8988T (cell line): ENCODE measurements around the gene SLC35F4.
"Not testable (repeated sequence)": the region's sequence is repeated elsewhere in the genome, so short reads cannot be mapped to it uniquely, and the experiment has no call there.

Experiments
- DNase-seq: peaks from one replicate; pipeline ENCODE4 v3.0.0; 2011

Gene SLC35F4

DNA sequence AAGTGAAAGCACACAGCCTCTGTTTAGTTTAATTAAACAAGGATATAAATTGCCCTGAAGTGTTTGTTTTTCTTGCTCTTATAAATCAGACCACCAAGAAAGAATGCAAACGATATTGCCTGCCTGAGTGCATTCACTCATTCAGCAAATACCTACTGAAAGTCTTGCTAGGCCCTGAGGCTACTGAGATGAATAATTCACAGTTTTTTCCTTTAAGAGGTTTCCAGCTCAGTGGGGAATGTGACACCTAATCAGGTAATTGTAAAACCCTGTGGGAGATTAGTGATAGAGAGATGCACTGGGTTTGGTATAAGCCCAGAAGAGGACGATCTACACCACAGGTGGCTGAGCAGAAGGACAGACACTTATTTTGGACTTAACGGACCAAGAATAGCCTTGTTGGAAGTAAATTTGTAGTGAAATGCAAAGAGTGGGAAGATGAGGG is 151.4 kb downstream of the SLC35F4 start:
- DNase-seq = no peak

DNA sequence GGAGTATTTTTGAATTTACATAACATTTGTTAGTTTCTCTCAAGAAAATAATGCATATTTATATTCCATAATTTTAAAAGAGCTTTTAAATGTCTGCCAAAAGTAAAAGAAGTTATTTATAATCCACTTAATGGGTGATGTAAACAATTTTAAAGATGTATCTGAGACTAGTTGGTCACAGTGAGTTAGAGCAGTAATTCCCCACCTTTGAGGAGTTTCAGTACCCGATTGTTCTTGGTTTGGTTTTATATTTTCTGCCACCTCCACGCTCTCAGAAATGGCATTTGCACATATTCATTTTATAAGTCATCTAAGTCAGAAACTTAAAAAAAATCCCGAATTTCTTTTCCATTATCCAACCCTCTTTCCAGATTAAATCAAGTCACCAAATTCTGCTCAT is 153.2 kb downstream of the SLC35F4 start:
- DNase-seq = no peak

DNA sequence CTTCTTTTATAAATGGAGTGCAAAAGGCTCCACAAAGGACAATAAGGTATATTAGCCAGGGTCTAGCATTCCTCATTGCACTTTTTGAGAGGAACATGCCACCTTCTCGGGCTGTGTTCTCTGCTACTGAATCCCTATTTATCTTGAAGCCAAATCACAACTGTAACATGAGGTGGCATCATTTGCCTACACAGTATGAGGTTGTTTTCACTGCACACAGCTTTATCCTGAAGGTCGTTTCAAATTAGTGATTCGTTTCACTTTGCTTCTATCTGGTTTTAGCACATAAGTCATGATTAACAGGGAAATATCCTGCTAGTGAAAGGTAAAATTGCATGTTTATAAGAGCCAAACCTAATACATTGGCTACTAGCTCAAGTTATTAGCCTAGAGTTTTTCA is 153.8 kb downstream of the SLC35F4 start:
- DNase-seq = no peak

DNA sequence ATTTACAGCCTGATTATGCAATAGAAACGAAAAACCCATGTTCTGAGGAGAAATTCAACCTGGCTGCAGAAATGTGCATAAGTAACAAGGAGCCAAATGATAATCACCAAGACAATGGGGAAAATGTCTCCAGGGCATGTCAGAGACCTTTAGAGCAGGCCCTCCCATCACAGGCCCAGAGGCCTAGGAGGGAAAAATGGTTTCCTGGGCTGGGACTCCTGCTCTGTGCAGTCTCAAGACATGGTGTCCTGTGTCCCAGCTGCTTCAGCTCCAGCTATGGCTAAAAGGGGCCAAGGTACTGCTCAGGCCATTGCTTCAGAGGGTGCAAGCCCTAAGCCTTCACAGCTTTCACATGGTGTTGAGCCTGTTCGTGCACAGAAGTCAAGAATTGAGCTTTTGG is 156.0 kb downstream of the SLC35F4 start:
- DNase-seq = no peak

DNA sequence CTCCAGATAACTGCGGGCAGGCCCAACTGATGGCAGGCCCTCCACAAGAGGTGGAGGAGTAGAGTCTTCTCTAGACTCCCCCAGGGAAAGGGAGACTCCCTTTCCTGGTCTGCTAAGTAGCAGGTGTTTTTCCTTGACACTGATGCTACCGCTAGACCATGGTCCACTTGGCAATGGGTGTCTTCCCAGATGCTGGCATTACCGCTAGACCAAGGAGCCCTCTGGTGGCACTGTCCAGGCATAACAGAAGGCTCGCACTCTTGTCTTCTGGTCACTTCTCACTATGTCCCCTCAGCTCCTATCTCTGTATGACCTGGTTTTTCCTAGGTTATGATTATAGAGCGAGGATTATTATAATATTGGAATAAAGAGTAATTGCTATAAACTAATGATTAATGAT is 156.8 kb downstream of the SLC35F4 start:
- not testable (repeated sequence) for DNase-seq

DNA sequence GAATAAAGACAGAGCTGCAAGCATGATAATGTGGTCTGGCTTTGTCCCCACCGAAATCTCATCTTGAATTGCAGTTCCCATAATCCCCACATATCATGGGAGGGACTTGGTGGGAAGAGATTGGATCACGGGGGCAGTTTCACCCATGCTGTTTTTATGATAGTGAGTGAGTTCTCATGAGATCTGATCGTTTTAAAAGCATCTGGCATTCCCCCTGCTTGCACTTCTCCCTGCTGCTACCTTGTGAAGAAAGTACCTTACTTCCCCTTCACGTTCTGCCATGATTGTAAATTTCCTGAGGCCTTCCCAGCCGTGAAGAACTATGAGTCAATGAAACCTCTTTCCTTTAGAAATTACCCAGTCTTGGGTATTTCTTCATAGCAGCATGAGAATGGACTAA is 158.7 kb downstream of the SLC35F4 start:
- no peak for DNase-seq

DNA sequence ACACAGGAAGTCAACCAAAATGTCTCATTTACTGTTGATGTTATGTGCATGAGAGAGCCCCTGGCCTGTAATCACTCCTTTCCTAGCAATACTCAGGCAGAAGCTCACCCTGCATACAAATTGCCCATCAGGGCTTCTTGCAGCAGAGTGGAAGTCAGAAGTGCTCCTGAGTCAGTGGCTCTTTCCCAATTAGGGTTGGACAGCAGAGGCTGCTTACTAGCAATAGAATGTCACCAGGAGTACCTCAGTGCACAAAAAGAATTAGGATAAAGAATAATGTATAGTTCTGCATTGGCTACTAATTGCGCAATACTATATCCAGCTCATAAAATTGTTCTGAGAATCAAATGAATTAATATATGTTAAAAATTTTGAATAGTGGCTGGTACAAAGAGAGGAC is 161.1 kb downstream of the SLC35F4 start:
- no peak for DNase-seq

DNA sequence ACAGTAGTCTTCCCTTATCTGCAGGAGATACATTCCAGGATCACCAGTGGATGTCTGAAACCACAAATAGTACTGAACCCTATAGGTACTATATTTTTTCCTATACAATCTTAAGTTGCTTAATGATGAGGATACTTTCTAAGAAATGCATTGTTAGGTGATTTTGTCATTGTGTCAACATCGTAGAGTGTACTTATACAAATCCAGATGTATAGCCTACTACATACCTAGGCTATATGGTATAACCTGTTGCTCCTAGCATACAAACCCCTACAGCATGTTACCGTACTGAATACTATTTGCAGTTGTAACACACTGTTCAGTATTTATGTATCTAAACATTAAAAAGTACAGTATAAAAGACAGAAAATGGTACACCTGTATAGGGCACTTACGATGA is 165.9 kb downstream of the SLC35F4 start:
- no peak for DNase-seq

DNA sequence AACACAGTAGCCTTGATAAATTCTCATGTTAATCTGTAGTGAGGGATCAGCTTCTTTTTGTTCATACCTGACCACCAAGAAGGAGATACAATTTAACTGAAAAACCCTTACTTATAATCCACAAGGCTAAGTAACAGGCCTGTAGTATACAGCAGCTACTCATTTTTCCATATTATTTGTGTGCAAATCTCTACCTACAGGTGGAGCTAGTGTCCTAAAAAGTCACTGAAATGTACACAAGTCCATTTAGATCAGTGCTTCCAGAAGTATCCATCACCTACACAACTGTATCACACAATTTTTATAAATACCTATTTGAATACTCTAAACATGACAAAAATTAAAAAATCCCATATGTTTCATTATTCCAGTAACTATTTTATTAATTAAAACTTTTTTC is 173.2 kb downstream of the SLC35F4 start:
- DNase-seq = no peak

DNA sequence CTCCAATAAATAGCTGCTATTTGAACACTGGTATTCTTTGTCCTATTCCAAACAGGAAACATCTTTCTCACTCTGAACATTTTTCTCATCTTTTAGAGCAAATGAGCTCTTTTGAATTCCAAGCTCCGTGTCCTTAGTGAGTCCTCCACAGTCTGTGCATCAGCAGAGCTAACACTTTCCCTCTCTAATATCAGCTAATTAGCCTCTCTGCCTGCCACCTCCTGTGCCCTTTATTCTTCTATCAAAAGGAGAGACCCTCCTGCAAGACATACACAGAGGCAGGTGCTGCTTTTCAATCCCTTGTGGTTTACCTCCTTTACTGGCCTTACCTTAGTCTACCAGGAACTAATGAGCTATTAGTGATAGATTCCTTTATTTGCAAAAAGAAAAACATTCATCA is 178.5 kb downstream of the SLC35F4 start:
- no peak for DNase-seq

DNA sequence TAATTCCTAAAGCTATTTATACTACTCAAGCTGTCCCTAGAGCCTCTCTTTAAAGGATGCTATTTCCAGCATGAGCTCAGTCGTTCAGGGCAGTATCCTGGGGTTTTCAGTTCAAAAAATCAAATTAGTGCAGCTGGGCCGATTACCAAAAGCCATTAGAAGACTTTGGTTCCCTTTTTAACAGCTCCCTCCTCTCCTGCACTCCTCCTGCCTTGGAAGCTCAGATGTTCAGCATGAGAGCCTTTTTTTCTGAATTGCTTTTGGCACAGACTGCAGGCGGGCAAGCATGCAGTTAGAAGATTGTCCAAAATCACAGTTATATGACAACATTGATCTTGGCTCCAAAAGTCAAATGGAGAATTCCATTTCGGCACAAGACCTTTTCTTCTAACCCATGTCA is 179.6 kb downstream of the SLC35F4 start:
- DNase-seq = no peak

DNA sequence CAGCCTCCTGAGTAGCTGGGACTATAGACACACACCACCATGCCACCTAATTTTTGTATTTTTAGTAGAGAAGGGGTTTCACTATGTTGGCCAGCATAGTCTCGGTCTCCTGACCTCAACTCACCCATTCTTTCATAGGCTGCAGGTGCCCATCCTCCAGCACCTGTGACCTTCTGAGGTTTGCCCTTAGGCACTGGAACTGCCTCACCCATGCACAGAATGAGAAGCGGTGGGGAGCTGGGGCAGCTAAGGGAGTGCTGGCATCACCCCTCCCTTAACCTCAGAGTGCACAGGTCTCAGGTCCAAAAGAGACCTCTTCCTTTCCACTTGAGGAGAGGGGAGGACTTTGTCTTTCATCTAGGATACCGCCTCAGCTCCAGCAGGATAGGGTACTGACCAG is 194.9 kb downstream of the SLC35F4 start:
- no peak for DNase-seq

DNA sequence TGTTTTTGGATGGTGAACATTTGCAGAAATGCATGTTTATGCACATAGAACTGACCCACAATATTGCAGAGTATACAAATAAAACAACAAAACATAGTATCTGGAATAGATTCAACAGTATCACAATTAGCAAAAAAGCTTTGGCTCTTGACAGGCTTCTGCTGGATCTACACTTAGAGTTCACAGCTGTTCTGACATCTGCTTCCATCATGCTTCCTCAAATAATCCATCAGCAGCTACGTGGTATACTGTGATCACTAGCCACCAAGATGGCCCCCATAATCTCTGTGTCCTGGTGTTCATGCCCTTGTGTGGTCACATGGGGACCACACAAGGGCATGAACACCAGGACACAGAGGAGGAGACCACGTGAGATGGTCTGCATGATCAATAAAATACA is 205.7 kb downstream of the SLC35F4 start:
- DNase-seq = no peak

DNA sequence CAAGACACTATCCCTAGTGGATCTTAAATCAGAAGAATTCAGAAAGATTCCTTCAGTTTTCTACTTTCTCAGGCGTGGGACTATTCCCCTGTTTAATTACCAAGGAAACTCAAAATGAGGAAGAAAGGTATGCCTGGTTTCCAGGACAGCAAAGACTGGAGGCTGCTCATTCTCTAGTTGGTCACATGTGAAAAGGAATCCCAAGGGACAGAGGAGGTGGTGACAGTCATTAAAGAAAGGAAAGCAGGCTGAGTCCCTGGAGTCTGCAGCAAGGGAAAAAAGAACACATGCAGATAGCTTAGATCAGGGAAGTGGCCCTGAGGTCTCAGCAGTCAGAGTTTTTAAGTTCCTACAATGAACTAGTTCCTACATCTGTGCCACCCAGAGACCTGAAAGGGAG is 206.8 kb downstream of the SLC35F4 start:
- no peak for DNase-seq

DNA sequence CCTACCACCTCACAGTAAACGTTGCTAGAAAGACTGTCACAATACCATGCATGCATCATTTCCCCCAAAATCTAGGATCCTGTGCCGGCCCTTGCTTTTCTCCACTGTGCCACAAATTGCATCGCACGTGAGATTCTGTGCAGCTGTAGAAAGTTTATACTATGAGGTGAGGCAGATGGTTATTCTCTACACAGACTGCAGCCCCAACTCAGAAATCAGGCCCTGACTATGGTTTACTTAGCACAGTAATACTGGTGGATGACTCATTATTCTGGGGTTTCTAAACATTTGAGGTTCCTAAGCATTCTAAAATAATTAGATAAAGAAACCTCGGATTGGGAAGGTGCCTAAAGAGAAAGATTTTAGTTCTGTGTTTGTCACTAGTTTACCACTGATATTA is 208.4 kb downstream of the SLC35F4 start:
- DNase-seq = no peak

DNA sequence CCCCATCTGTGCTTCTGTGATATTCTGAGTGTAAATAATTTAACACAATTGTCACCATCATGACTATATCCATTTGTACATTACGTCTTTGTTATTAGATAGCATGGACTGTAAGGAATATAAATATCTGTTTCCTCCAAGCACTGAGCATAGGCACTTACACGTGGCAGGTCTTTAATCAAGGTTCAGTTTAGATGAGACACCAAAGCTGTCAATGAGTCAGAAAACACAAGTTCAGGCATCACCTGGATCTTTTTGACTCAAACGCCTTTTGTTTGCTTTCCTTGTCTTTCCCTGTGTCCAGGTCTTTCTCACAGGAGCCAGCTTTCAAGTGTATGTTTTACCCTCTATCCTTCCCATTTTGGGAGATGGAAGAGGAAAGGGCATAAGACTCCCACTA is 209.0 kb downstream of the SLC35F4 start:
- DNase-seq = no peak

DNA sequence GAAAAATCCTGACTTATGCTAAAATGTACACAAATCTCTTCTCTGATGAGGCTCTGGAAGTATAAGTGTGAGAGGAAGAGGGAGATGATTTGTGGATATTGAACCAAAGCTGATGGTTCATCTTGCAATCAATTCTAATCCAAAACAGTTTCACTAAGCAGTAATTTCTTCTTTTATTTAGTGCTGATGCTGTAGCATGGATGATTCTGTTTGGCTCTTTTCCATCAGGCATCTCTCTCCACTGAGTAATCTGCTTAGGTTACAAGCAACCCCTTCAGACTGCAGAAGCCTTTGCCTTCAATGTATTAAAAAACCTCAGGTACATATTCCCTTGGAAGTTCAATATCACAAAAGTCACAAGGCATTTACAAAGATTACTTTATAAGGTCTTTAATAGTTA is 213.1 kb downstream of the SLC35F4 start:
- DNase-seq = no peak

DNA sequence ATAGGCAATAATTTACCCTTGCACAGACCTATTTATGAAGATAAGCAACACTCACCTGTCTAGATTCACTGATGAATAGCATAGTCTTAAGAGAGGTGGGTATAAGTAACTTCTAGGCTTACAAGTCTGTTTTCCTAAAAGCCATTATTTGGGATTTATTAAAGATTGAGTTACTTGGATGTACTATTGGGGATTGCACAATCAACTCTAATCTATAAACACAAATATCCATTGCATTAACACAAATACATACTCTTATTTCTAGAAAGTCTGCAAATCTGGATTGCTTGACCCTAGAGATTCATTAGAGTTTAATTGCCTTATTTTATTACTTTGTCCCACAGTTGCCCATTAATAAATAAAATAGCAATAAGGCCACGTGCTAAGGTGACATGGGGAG is 224.1 kb downstream of the SLC35F4 start:
- DNase-seq = no peak

DNA sequence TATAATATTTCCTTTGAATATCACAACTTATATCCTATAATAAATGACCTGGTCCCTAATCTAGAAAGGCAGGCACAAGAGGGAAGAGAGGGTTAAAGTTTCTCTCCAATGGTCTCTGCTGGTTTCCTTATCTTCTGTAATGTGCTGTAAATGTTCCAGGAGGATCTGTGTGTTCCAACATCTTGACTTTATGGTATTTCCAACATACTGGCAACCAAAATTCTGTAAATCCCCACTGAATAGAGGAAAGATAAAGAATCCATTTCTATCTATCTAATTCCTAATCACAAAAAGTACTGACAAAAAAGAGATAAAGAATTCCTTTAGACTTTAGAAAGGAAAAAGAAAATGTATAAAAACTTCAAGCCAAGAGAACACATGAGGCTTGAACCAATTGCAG is 225.9 kb downstream of the SLC35F4 start:
- DNase-seq = no peak

DNA sequence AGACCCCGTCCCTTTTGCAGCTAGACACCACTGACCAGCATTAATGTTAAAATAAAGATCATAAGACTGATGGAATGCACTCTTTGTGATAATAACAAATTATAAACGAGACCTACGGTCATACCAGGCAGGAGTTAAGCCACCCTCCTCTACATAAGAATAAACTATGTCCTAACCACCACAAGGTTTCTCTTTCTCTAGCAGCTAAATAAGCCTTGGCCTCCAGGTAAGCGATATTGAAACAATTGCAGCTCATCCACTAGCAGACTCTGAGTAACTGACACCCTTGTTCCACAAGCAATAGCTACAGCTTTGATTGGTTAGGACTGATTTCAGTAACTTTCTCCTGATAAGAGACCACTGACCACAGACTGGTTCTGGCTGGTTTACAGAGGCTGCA is 228.0 kb downstream of the SLC35F4 start:
- no peak for DNase-seq

DNA sequence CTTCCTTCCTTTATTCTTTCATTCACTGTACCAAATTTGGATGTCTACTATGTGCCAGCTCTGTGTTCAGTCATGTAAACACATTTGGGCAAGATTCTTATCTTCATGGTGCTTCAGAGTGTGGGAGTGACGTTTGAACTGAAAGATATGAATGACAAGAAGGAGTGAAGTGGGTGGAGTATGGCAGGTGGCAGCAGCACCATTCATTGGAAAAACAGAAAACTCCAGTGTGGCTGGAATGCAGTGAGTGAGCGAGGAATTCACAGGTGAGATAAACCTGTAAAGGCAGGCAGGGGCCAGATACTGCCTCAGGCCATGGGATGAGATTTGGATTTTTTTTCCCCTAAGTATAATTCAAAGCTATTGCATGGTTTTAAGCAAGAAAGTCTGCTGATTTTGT is 231.6 kb downstream of the SLC35F4 start:
- DNase-seq = no peak

DNA sequence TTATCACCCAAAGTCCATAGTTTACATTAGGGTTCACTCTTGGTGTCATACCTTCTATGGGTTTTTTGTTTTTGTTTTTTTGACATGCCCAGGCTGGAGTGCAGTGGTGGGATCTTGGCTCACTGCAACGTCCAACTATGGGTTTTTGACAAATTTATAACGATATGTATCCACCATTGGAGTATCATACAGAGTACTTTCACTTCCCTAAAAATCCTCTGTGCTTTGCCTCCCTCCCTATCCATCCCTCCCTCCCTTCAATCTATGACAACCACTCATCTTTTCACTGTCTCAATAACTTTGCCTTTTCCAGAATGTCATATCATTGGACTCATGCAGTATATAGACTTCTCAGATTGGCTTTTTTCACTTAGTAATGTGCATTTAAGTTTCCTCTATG is 233.2 kb downstream of the SLC35F4 start:
- DNase-seq = no peak

DNA sequence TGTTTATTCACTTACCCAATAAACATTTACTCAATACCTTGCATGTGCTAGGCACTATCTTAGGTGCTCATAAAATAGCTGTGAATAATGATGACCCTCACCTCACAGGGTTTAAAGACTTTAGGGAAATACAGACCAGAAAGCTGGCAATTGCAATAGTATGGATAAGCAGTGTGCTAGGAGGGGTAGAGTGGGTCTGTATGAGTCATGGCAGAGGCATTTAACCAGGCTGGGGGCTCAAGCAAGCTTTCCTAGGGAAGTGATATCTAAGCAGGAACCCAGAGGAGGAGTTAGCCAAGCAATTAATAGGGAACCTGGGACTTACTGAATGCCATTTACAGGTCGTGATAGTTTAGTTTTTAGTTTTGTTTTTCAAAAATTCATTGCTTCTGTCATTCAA is 248.4 kb downstream of the SLC35F4 start:
- no peak for DNase-seq

DNA sequence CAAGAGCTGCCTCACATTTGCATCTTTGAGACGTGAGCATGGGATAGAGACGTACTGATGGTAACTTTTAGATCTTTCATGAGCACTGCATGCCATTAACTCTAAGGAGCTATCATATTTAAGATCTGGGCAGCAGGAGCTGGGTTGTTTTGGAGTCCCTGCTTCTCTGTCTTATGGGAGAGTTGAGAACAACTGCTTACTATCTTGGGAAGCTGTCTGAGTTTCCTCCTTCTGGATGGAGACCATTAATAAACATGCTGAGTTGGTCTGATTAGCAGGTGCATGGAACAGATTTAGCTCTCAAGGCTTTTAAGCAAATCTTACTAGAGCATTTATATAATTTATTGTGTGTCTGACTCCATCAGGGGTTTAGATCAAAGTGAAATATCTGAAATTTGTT is 252.9 kb downstream of the SLC35F4 start:
- DNase-seq = no peak

DNA sequence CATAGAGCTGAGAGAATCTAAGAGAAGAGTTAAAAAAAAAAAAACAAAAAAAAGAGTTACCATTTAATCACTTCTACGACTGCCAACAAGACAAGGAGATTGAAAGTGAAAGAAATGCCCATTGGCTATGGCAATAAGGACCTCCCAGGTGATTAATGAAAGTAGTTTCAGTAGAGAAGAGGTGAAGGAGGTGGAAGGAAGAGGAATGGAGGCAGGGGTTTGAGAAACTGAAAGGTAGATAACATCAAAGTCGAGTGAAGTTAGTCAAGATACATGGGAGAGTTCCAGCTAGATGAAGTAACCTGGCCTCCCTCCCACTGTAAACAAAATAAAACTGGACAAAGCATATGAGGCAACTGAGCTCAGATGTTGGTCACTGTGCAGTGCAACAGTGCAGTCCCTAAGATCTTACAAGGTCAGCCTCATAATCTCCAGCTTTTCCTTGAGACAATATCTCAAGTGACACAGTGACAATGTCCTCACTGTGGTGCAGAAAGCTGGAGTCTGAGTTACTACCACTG is 254.3 kb downstream of the SLC35F4 start:
- no peak for DNase-seq

DNA sequence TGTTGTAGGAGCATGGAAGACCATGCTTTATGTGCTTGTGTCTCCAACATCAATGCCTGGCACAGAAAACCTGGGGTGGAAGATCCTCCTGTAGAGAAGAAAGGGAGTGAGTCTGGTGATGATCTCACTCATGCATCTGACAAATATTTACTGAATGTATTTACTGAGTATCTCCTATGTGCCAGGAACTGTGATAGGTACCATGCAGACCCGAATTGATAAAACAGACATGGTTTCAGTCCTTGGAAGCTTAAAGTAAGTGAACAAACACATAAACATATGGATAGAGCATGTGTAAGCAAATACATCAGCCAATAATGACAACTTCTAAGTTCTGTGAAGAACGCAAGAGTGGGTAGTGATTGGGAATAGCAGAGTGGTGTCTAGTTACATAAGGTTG is 255.3 kb downstream of the SLC35F4 start:
- no peak for DNase-seq
